Hematopoietic multipotent progenitor cell (in vitro differentiated cells): Measurements from ENCODE around the gene CST8. TPM values are rescaled to one million over a fixed set of nuclear protein-coding genes. Genes with fewer than 3 reads are reported as not detected.

ENCODE experiments used
- small RNA-seq: library from RNA; depleted of rRNA; stranded (forward); fragments of <200 nt; gene quantifications from one replicate; pipeline ENCODE3, GENCODE V24; 2012
- total RNA-seq: library from RNA; depleted of rRNA; stranded (reverse); fragments of >200 nt; gene quantifications from one replicate; pipeline ENCODE4 v1.2.3, GENCODE V29; 2012

The CST8 gene
- total RNA-seq, 1 donor = not detected

Small RNAs within 50 kb of the gene (small RNA-seq; reads per million reads assigned to genes)
- gene RF00019 = not detected

Other genes starting within 250 kb of the CST8 start
- 45.5 TPM for gene NXT1, start 140.3 kb upstream of the CST8 start, total RNA-seq
- 56.6 TPM for gene GZF1, start 128.9 kb upstream of the CST8 start, total RNA-seq
- gene NAPB, start 69.6 kb upstream of the CST8 start, total RNA-seq = 4.8 TPM
- gene CSTL1, start 51.4 kb upstream of the CST8 start, total RNA-seq = not detected
- not detected for gene CST11, start 38.2 kb upstream of the CST8 start, total RNA-seq
- not detected for gene CST9L, start 77.4 kb downstream of the CST8 start, total RNA-seq
- not detected for gene CST9, start 114.8 kb downstream of the CST8 start, total RNA-seq
- gene CST3, start 146.8 kb downstream of the CST8 start, total RNA-seq = 77.8 TPM
- not detected for gene CST4, start 197.9 kb downstream of the CST8 start, total RNA-seq